ENCODE results near the gene FAM177A1.

DNA sequence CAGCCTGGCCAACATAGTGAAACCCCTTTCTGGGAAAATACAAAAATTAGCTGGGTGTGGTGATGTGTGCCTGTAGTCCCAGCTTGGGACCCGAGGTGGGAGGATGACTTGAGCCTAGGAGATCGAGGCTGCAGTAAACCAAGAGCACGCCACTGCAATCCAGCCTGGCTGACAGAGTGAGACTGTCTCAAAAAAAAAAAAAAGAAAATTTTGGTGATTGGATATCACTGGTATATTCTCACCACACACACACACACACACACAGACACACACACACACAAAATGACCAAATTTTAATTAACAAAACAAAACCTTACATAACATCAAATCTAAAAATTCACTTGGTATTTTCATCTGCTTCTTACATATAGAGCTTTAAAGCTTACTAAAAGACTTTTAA lies 3.4 kb upstream of the FAM177A1 start:
- TF ChIP-seq, protein P1, sequence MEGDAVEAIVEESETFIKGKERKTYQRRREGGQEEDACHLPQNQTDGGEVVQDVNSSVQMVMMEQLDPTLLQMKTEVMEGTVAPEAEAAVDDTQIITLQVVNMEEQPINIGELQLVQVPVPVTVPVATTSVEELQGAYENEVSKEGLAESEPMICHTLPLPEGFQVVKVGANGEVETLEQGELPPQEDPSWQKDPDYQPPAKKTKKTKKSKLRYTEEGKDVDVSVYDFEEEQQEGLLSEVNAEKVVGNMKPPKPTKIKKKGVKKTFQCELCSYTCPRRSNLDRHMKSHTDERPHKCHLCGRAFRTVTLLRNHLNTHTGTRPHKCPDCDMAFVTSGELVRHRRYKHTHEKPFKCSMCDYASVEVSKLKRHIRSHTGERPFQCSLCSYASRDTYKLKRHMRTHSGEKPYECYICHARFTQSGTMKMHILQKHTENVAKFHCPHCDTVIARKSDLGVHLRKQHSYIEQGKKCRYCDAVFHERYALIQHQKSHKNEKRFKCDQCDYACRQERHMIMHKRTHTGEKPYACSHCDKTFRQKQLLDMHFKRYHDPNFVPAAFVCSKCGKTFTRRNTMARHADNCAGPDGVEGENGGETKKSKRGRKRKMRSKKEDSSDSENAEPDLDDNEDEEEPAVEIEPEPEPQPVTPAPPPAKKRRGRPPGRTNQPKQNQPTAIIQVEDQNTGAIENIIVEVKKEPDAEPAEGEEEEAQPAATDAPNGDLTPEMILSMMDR (CRISPR knock-in tag; IDR thresholded peaks at IDR 0.05): no peak
- TF ChIP-seq CEBPB (IDR thresholded peaks at IDR 0.05; ENCODE audit: borderline replicate concordance, low read depth, low read length) (no peak), ZNF891 (CRISPR knock-in tag; IDR thresholded peaks at IDR 0.05) (no peak), MAFG (CRISPR knock-in tag; IDR thresholded peaks at IDR 0.05) (no peak), TCF7L2 (IDR thresholded peaks at IDR 0.05; ENCODE audit: low read depth, low read length) (no peak), FOXK2 (IDR thresholded peaks at IDR 0.05) (no peak), TAF15 (IDR thresholded peaks at IDR 0.05; ENCODE audit: low read depth, low read length, poor library complexity, severe bottlenecking) (no peak), TBP (CRISPR knock-in tag; IDR thresholded peaks at IDR 0.05) (no peak), MTF1 (CRISPR knock-in tag; IDR thresholded peaks at IDR 0.05) (no peak), POLR2A (IDR thresholded peaks at IDR 0.05; ENCODE audit: insufficient read depth in 1 of 2, low read depth in 2 of 2, low read length in 2 of 2) (no peak), EZH2 (conservative IDR thresholded peaks at IDR 0.05; ENCODE audit: low read depth, low read length) (no peak)
- TF ChIP-seq, protein P2, sequence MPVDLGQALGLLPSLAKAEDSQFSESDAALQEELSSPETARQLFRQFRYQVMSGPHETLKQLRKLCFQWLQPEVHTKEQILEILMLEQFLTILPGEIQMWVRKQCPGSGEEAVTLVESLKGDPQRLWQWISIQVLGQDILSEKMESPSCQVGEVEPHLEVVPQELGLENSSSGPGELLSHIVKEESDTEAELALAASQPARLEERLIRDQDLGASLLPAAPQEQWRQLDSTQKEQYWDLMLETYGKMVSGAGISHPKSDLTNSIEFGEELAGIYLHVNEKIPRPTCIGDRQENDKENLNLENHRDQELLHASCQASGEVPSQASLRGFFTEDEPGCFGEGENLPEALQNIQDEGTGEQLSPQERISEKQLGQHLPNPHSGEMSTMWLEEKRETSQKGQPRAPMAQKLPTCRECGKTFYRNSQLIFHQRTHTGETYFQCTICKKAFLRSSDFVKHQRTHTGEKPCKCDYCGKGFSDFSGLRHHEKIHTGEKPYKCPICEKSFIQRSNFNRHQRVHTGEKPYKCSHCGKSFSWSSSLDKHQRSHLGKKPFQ (CRISPR knock-in tag; IDR thresholded peaks at IDR 0.05; ENCODE audit: insufficient replicate concordance): no peak
